Lower lobe of right lung (tissue), 2 donors: ENCODE measurements around the gene RASD1. TPM values are rescaled to one million over a fixed set of nuclear protein-coding genes. Genes with fewer than 3 reads are reported as not detected.

ENCODE experiments used
- ATAC-seq, 2 donors: fragments of 200-7000 bp; cut with Tn5 transposase; one replicate each; pipeline ENCODE4 v1.9.1; 2020 to 2022; ENCODE audit warnings: mild to moderate bottlenecking in 2 of 2, moderate library complexity in 2 of 2
- DNase-seq: peaks from one replicate; pipeline ENCODE4 v3.0.0-alpha.2; 2020
- H3K27ac ChIP-seq: fragments of 200-600 bp; one replicate; pipeline ENCODE4 v1.8.0; 2022
- H3K27me3 ChIP-seq: fragments of 200-600 bp; one replicate; pipeline ENCODE4 v1.8.0; 2022; ENCODE audit warnings: low read depth
- H3K36me3 ChIP-seq: fragments of 200-600 bp; one replicate; pipeline ENCODE4 v1.8.0; 2022; ENCODE audit warnings: mild to moderate bottlenecking
- H3K4me1 ChIP-seq: fragments of 200-600 bp; one replicate; pipeline ENCODE4 v1.8.0; 2022
- H3K4me3 ChIP-seq: fragments of 200-600 bp; one replicate; pipeline ENCODE4 v1.8.0; 2022; ENCODE audit warnings: mild to moderate bottlenecking
- H3K9me3 ChIP-seq: fragments of 200-600 bp; one replicate; pipeline ENCODE4 v1.8.0; 2022
- intact Hi-C: fragments of 100-400 bp; cut with DNase I; formaldehyde crosslinking; loops from one replicate; pipeline ENCODE4 v1.11.0; 2022
- total RNA-seq: library from RNA; stranded (reverse); fragmentation: NEBNext Ultra II Directional; extraction: Animal tissue kit (Norgen Biotek cat#: 25700); gene quantifications from one replicate; pipeline ENCODE4 v1.2.1, GENCODE V29; 2021
- TF ChIP-seq, protein P1 (sequence below): fragments of 200-600 bp; IDR thresholded peaks from one replicate; pipeline ENCODE4 v1.8.0; 2022; ENCODE audit warnings: antibody characterized with exemption, mild to moderate bottlenecking
- donor health status: DM: no; HTN: yes; CAD: no; lungs with severe emphysema.

Gene RASD1
- total RNA-seq, 1 donor from 2014 or later = 24.6 TPM

- intact Hi-C loops = no loop called here
- DNase-seq (peak; percentile 30), ATAC-seq (no peak)
- Histone ChIP-seq H3K36me3 (no peaks in the 10 kb centered on the region), H3K9me3 (no peaks in the 10 kb centered on the region), H3K27ac (no peak overlapping the region), H3K4me1 (no peaks in the 10 kb centered on the region), H3K4me3 (no peak overlapping the region), H3K27me3 (no peaks in the 10 kb centered on the region)
- TF ChIP-seq, protein P1, sequence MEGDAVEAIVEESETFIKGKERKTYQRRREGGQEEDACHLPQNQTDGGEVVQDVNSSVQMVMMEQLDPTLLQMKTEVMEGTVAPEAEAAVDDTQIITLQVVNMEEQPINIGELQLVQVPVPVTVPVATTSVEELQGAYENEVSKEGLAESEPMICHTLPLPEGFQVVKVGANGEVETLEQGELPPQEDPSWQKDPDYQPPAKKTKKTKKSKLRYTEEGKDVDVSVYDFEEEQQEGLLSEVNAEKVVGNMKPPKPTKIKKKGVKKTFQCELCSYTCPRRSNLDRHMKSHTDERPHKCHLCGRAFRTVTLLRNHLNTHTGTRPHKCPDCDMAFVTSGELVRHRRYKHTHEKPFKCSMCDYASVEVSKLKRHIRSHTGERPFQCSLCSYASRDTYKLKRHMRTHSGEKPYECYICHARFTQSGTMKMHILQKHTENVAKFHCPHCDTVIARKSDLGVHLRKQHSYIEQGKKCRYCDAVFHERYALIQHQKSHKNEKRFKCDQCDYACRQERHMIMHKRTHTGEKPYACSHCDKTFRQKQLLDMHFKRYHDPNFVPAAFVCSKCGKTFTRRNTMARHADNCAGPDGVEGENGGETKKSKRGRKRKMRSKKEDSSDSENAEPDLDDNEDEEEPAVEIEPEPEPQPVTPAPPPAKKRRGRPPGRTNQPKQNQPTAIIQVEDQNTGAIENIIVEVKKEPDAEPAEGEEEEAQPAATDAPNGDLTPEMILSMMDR = no peak
Measured at GRCh38 chr17:17511293-17511741, 15.1 kb upstream of the RASD1 start.

DNA sequence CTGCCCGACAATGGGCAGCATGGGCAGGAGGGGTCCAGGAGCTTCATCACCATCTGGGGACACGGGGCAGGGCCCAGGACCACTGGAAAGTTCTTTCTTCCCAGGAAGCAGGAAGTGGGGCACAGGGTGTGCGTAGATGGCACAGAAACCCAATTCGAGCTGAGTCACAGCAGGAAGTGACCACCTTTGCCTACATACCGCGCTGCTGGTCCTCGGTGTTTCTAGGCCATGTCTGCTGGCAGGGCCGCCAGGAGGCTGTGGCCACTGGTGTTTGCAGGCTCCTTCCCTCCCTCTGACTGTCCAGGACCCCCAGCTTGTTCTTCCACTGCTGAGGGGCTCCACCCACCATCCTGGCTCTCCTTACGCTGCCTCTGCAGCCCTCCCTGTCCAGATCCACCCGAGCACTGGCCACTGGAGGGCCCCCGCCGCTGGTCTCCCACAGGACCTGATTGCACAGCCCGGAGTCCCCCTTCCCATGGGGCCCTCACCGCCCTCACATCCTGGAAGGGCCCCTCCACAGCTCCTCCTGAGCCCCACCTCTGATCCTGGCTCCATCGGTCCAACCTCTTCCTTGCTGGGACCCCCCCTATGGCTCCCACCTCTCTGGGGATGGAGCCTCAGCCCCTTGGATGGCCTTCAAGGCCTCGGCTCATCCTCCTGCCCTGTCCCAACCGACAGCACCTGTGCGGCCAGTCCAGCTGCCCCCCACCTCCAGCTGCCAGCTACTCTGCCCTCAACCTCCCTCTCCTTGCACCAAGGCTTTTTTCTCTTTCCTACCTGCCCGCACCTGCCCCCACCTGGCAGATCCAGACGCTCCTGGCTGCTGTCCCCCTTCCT is 14.5 kb upstream of the RASD1 start:
- DNase-seq (peak; percentile 32), ATAC-seq (no peak)
- no peaks in the 10 kb centered on the region for H3K36me3 ChIP-seq
- no peak overlapping the region for H3K4me3 ChIP-seq
- no peaks in the 10 kb centered on the region for H3K4me1 ChIP-seq
- no peak overlapping the region for H3K27ac ChIP-seq
- TF ChIP-seq, protein P1 = no peak
- no peaks in the 10 kb centered on the region for H3K9me3 ChIP-seq
- H3K27me3 ChIP-seq = no peaks in the 10 kb centered on the region
- intact Hi-C loops = no loop called here

DNA sequence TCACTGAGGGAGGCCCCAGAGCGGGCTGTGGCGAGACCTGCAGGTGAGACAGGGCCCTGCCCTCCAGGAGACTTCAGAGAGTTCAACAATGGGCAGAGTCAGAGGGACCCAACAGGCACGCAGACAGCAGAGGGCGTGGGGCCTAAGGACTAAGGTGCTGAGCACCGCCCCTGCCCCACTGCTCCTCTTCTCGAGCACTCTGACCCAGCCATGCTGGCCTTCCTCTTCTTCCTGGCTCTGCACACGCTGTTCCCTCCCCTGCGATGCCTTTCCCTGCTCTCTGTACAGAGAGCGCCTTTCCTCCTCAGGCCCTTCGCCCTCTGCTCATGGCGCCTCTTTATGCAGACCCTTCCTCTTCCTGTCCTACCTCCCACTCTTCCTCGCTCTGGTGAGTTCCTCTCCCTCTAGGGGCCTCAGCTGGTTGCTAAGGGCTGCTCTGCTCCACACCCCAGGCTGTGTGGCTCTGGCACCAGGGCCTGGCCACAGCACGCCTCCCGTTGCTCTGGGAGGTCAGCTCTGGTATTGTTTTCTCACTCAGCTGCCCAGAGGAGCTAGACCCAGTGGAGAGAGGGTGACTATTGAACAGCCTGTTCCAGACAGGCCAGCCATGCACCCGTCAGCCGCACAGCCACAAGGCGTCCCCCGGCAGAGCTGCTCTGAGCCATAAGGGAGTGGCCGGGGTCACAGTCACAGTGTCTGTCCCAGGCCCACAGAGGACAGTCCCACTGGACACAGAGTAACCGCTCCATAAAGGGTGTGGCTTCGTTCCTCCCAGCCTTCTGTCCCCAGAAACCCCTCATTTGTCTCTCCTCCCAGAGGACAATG is 13.6 kb upstream of the RASD1 start:
- TF ChIP-seq, protein P1 = no peak
- DNase-seq (peak; percentile 33), ATAC-seq (no peak)
- Histone ChIP-seq H3K4me1 (no peaks in the 10 kb centered on the region), H3K36me3 (no peaks in the 10 kb centered on the region), H3K27me3 (no peaks in the 10 kb centered on the region), H3K9me3 (no peaks in the 10 kb centered on the region), H3K27ac (no peak overlapping the region), H3K4me3 (no peak overlapping the region)
- intact Hi-C loops = no loop called here

GRCh38 chr17:17508646-17509591 is 12.7 kb upstream of the RASD1 start:
- no peak overlapping the region for H3K27ac ChIP-seq
- no peak for ATAC-seq
- H3K4me3 ChIP-seq = no peak overlapping the region
- DNase-seq = peak; percentile 30
- no peaks in the 10 kb centered on the region for H3K36me3 ChIP-seq
- TF ChIP-seq, protein P1 = no peak
- H3K9me3 ChIP-seq = no peaks in the 10 kb centered on the region
- H3K4me1 ChIP-seq = no peaks in the 10 kb centered on the region
- H3K27me3 ChIP-seq = no peaks in the 10 kb centered on the region
- intact Hi-C loops = no loop called here

DNA sequence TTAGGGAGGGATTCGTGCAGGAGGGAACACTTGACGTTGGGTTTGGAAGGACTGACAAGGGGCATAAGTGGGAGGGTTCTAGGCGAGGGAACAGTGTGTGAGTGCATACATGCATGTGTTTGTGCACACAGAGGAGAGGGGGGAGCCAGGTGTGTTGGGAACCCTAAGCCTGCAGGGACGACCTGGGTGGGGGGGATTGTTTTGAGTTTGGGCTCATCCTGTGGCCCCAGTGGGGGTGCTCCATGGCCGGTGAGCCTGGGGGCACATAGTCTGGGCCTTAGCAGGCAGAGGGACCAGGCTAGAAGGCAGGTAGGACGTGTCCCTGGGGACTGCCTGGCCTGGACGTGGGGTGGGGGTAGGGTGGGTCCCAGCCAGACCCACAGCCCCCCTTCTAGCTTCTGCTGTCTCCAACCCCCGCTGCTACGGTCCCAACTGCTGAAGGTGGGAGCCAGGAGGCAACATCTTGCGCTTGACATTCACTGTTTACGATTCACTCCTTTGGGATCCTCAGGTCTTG is 11.9 kb upstream of the RASD1 start:
- Histone ChIP-seq H3K4me1 (no peaks in the 10 kb centered on the region), H3K4me3 (no peak overlapping the region), H3K27me3 (no peaks in the 10 kb centered on the region), H3K36me3 (no peaks in the 10 kb centered on the region), H3K27ac (no peak overlapping the region), H3K9me3 (no peaks in the 10 kb centered on the region)
- ATAC-seq = no peak
- DNase-seq = peak; percentile 24
- intact Hi-C loops = no loop called here
- TF ChIP-seq, protein P1 = no peak
